Measurements from ENCODE around the gene OR51E2.
"Not testable (repeated sequence)": the region's sequence is repeated elsewhere in the genome, so short reads cannot be mapped to it uniquely, and the experiment has no call there.

The OR51E2 gene, protein sequence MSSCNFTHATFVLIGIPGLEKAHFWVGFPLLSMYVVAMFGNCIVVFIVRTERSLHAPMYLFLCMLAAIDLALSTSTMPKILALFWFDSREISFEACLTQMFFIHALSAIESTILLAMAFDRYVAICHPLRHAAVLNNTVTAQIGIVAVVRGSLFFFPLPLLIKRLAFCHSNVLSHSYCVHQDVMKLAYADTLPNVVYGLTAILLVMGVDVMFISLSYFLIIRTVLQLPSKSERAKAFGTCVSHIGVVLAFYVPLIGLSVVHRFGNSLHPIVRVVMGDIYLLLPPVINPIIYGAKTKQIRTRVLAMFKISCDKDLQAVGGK

DNA sequence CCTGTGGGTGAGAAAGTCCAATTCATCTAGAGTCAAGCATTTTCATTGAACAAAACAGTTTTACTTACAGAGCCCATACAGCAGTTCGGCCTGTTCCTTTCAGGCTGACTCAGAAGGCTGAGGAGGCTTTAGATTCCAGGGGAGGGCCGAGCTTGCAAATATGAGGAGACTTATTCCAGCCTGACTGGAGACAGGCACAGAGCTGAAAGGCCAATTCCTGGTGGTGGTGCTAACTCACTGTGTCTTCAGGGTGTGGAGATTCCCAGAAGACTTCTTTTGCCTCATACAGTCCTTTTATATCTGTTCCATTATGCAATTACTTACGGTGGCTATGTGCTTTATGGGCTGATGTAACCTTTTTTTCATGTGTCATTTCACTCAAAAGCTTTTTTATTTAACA is at the start of gene OR51E2:
Gene OR51E2, minus strand, starts transcription at position 269 of the 400 bp plus-strand sequence. CDS start 15,142 bp downstream, outside the sequence.
- no peak for DNase-seq

DNA sequence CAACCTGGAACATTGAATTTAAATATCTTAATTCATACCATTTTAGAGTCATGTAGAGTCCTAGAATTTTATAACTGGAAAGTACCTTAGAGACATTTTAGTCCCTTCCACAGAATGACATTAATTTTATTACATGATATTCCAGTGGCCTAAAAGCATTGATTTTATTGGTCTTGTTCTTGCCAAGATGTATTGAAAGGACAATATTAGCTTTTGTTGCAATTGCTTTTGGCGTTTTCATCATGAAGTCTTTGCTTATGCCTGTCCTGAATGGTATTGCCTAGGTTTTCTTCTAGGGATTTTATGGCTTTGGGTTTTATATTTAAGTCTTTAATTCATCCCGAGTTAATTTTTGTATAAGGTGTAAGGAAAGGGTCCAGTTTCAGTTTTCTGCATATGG is 43.1 kb upstream of the OR51E2 start:
- DNase-seq: no peak

DNA sequence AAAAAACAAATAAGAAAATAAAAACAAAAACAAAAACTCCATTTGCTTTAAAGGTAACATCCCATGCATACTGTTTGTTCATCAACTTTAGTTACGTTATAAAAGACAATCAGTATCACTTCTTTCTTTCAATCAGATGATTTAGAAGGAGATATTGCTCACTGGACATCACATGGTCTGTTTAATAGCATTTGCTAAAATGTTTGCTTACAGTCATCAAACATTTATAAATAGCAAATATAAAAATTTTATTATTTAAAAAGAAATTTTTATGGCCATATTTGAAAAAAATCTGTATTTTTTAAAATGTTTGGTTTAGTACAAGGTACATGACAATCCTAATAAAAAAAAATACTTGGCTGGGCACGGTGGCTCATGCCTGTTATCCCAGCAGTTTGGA is 29.5 kb upstream of the OR51E2 start:
- DNase-seq: no peak

DNA sequence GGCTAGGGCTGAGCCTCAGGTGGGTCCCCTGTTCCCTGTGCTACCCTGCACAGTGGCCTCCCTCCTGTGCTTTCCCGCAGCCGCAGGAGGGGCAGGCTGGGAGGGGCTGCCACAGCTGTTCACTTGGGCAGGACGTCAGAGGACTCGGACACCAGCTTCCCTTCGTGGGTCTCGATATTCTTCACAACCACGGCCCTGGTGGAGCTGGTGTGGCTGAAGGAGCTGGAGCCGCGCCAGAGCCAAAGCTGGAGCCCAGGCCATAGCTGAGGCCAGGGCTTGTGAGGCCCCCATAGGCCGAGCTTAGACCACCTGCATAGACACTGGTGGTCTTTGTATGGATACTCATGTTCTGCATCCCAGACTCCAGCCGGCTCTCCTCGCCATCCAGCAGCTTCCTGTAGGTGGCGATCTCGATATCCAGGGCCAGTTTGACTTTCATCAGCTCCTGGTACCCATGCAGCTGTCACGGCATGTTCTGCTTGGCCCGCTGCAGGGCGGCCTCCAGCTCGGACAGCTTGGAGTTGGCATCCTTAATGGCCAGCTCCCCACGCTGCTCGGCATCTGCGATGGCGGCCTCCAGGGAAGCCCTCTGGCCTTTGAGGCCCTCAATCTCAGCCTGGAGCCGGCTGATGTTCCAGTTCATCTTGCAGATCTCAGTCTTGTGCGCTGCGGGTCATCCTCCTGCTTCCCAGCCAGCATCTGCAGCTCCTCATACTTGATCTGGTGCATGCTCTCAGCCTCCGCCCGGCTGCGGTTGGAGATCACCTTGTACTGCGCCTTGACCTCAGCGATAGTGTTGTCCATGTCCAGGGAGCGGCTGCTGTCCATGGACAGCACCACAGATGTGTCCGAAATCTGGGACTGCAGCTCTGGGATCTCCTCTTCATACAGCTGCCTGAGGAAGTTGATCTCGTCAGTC is 25.2 kb upstream of the OR51E2 start:
- not testable (repeated sequence) for DNase-seq

DNA sequence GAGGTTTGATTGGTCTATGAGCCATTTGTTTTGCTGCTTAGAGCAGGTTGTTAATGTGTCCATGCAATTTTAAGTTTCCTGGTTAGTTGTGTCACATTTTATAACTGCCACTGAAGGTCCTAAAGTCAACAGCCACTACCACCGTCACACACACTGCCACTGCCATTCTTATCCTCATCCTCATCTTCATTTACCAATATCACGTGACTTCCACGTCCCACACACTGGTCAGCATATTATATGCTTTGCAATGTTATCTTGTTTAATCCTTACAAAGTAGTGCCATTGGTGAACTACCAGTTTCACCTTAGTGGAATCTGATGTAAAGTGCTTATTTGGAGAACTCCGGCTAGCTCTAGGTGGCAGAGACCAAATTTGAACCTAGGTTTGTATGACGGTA is 16.6 kb upstream of the OR51E2 start:
- no peak for DNase-seq

DNA sequence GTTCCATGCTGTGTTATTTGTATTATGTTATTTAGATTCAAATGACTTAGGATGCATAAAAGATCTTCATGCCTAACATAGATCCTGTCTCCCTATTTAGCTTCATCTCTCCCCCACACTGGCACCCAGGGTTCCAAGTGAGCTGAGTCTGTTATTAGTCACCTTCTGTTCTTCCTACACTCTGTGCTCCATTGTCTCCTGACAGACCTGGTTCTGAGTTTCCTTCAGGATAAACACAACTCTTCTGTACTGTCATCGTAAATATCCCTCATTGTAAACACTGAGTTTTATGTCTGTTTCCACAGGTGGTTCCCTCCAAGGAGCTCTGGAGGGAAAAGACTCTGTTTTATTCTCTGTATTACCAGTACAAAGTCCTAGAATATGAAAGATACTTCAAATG is 15.6 kb upstream of the OR51E2 start:
- DNase-seq: no peak

DNA sequence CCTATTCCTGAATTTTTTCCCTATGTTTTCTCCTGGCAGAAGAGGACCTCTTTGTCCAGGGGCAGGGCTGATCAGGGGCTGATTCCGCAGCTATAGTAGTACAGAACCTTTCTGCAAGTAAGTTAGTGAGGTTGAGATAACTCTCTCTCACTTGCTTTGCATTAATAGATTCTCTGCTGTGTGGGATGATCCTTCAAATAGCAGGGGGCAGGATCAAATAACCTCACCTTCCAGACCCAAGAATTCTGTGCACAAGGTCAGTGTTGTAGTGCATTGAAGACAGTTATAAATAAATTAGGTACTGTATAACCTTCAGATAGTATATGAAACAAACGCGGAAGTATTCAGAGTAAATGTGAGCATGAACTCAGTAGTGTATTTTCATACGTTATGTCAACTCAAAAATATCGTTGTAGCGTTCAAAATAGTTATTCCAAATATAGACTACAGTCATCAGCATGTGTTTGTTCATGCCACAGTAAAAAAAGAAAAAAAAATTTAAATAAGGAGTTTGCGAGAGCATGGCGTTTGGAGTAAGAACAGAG is 7.2 kb upstream of the OR51E2 start:
- DNase-seq: no peak

DNA sequence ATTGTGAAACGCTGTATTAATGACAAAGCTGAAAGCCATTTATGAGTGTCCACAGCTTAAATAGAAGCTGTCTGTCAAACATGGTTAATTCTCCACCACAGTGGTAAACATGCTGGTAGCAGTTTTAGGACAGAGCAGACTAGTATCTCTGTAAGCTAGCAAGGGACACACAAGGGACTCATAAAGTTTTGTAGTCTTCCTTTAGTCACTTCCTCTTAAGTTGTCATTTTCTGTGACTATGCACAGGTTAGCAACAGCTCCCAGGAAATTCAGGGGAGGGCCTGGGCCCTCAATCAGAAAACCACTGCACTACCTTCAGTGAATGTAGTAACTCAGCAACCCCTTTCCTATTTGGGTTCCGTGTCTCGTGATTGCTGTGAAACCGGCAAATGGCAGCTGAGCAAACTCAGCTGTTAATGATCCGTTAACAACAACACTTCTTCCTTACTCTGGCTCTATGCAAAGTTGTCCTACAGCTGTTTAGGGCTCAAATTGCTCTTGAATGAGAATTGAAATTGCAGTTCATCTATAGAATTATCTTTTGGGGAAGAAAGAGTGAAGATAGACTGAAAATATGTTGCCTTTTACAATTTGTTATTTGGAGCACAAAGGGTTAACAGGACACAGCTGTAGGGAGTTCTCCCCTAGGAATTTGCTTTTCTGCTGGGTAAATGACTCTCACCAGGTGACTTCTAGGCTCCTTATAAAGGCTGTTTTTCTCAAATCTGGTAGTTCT is 6.6 kb upstream of the OR51E2 start, which contains the start of gene MMP26:
Gene MMP26, plus strand, starts transcription at position 731 of the 736 bp plus-strand sequence.
- no peak for DNase-seq

DNA sequence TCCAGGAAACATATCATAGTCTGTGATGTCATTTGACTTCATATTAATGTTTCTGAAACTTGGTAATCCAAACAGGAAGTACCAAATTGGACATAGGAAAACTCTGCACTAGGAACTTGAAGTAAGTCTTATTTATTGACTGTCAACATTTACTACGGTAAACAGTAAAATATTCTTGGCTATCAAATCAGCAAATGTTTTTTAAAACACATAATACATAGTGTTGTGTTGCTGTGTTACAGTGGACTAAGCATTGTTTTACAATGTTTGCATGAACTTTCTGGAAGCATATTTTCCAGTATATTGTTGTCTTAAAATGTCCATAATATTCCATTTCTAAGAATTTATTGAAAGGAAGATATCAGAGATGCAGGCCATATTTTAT is 2.8 kb upstream of the OR51E2 start:
- DNase-seq: no peak

DNA sequence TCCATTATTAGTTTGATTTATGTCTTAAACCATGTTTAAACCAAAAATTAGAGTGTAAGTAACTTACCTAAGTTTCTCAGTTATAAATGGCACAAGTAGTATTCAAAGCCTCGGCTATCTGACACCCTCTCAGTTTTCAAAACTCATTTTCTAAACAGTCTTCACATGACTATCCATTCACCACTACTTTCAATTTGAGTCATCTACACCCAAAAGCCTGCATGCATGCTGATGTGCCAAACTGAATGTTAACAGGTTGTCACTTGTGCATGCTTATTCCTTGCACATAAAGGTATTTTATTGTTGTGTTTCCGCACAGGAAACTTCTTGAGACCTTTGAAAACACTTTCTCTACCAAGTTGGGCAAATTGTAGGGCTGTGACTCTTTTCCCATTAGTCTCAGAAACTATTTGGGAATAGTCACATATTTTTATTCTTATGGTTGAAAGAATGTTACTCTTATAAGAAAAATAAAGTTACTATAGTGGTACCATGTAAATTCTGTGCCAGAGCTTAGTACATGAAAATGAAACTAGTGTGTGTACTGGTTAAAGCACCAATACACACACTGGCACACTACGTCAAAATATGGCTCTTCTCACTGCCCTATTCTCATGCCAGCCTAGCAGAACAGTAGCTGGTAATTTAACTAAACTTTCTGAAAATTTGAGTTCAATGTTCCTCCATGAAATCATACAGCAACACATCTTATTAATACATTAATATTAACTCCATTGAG is 2.2 kb upstream of the OR51E2 start:
- no peak for DNase-seq

DNA sequence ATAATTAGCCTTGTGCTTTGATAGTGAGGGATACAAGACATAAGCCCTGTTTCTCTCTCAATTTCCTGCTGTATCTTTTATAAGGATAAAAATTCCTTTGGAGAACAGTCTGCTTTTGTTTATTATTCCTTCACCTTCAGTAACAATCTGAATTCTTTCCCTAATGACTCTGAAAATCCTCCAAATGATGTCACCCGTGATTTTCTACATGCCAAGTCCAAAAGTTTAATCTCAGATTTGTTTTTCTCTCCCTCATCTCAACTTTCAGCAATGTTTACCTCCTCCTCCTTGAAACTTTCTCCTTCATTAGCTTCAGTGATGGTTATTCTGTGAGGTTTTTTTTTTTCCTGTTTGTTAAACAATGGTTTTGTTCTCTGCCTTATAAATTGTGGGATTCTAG is 2.2 kb downstream of the OR51E2 start:
- DNase-seq: no peak

DNA sequence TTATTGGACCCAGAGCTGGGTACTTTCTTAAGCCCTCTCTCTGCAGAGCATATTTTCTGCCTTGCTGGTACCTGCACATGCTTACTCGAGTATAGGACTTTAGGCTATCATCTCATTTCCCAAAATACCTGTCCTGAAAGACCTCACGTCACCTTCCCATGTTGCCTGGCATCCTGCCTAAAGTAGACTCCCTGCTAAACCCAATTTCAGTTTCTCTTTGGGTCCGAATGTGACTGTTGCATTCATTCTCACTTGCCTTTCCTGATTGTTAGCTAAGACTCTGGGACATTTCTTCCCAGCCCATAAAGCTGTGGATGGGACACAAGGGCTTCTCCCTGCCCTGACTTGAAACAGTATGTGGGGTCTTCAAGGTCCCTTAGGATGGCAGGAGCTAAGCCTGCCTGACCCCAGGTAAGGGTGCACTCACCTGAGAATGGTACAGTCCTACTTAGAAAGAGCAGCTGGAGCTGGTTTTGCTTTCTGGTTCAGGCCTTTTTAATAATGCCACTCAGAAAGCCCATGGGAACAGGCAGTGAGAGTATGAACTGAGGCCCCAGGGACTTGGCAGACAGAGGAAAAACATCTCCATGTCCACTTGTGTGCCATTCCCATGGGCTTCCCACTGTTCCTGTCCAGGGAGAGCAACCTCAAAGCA is 12.9 kb downstream of the OR51E2 start:
- no peak for DNase-seq

DNA sequence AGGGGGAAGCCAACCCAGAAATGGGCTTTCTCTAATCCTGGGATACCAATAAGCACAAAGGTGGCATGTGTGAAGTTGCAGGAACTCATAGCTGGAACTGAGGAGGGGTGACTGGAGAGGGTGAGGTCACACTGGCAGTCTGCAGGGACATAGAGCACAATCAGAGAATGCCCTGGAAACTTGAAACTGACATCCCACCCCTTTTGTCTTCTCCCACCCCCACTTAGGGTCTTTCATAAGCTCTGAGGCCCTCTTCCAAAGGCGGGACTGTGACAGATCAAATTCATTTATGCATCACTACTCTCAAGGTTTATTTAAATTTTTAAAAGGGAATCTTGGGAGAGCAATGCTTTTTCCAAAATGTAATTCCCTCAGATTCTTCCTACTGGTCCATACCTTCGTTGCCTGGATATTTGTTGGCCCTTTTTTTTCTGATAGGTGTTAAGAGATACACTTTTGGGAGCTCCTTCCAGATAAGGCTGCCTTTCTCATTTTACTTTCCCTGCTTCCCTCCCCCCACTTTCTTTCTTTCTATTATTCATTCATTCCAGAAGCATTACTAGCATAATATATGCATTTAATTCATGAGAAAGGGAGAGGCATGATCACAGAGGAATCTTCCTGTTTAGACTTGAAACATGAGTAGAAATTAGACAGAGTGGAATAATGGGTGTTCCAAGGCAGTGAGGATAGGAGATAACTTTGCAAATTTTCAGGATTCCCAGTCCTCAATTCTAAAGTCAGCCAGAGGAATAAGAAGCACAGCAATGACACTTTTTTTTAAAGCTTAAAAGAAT is 14.8 kb downstream of the OR51E2 start:
- DNase-seq: no peak

DNA sequence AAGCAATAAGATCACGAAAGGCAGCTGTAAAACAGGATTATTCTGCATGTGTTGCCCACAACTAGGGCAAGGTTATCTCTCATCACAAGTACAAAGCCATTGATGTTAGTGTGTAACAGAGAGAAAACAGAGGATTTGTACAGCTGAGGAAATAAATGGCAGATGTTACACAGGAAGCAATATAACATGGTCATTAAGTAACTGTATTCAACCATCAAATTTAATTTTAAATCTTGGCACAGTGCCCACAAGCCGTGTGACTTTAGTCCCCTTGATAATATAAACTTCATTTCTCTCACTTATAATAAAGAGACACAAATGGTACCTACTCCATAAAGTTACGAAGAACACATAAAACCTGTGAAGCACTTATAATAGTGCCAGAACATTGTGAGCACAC is 17.3 kb downstream of the OR51E2 start:
- DNase-seq: no peak

DNA sequence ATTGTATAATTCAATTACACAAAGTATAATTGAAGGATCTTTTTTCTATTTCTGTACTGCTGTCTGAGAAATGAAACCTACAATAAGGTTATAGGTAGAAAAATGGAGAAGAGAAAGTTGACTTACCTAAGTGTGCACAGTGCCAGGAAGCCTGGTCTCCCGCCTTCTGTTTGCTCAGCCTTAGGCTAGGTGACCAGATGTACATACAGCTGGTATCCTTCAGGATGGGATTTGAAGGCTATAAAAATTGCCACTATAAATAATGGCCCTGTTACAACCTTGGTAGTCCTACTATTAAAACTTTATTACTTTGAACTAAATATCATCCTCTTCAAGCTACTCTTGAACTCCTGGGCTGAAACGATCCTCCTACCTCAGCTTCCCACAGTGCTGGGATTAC is 19.7 kb downstream of the OR51E2 start:
- no peak for DNase-seq

DNA sequence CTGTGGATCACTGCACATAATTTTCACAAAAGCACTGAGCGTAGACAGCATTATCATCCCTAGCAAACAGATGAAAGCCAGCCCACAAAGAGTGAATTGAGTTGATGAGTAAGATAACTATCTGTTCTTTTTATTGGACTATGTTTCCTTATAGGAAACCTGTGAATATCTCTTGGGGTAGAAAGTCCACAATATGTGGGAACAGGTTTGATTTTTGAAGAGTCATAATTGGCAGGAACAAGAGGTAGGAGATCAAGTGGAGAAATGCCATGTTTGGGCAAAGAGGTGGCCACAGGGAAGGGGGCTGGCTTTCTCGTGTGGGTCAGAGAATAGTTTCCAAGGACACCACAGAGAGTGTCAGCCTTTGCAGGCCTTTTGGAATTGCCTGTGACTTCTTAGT is 23.9 kb downstream of the OR51E2 start:
- no peak for DNase-seq

DNA sequence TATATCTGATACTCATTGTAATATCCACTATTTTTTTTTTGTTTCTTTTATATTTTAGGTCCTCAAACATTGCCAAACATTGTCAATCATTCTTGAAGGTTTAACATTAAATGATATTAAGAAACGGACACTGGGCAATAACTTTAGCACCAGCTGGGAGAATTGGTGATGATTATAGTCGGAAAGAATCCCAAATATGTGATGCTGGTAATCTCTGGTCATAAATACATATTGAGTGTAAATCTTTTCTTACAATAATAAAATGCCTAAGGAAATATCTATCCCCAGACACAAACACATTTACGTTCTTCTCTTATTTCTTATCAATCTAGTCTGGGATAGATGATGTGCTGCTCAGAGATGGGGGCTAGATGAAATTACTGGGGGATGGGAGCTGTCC is 25.2 kb downstream of the OR51E2 start:
- DNase-seq: no peak

DNA sequence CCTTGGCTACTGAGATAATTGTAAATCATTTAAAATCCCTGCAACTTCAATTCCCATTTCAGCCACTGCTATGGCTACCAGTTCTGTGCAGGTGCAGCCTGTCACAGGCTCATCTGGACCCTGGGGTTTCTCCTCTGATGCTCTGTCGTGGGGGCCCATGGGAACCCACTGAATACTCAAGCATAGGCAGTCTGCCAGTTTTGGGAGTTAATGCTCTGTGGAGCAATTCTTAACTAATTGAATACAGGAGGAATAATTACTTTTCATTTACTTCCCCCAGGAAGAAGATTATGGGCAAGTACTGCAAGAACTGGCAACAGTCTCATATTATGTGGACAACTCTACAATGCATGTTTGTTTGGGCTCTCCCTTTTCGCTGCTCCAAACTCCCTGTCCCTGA is 25.9 kb downstream of the OR51E2 start:
- DNase-seq: no peak

DNA sequence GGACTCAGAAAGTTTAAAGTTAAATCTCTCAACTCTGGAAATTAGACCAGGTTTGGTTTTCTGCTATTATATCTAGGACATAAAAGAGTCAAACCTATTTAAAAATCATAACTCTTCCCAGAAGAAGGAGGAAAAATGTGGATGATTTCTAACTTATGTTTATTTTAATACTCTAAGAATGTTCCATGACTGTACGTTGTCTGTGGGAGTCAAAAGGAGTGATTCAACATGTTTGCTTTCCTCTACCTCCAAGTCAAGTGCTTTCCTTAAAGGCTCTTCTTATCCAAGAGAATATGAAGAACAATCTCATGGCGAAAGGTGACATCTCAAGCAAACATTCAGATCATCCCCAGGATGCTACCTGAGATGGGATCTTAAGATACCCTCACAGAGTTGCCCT is 32.2 kb downstream of the OR51E2 start:
- DNase-seq: no peak

DNA sequence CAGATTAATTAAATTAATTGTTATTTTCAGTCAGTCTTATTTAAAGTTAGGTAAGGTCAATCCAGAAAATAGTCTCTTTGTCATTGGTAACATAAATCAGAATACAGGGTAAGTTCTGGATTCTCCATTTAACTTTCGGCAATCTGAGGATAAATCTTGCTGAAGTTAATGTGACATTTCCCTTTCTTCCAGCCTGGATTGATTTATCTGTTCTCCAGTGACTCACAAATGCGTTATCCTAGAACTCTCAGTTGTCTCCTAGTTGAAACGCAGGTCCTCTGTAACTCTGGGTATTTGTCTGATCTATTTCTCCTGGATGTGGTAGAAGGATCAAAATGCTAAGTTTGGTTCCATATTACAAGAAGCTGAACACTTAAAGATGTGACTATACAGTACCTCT is 32.9 kb downstream of the OR51E2 start:
- no peak for DNase-seq

DNA sequence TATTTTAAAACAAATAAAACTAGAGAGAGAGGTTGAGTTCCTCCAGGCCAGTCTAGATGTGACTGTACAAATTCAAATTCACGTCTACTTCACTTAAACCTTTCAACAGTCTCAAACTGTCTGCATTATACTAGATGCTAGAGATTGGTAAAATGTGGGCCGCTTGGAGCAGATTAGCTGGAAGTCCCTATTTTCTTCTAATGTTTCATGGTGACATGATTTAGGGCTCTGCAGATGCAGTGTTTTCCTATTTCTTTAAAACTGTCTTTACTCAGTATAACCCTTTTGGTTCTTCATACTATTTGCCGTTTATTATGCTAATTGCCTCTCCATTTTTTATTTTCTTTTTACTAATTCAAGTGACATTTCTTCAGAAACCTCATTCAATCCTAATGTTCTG is 33.5 kb downstream of the OR51E2 start:
- no peak for DNase-seq
